Measurements from ENCODE around the gene ACSL3.
"Not testable (repeated sequence)": the region's sequence is repeated elsewhere in the genome, so short reads cannot be mapped to it uniquely, and the experiment has no call there.

Gene ACSL3

DNA sequence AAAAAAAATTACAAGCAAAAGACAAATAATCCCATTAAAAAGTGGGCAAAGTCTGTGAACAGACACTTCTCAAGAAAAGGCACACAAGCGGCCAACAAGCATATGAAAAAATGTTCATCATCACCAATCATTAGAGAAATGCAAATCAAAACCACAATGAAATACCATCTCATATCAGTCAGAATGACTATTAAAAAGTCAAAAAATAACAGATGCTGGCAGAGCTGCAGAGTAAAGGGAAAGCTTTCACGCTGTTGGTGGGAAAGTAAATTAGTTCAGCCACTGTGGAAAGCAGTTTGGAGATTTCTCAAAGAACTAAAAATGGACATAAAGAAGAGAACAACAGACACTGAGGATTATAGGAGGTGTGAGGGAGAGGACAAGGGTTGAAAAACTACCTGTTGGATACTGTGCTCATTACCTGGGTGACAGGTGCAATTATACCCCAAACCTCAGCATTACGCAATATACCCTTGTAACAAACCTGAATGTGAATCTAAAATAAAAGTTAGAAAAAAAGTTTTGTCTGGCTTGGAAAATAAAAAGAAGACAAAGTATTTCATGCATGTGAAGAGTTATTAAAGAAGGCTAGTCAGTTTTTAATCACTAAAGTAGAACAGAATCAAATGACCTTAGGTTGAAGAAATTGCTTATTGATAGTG, 8.7 kb upstream of the ACSL3 start:
- DNase-seq (ENCODE audit: low read depth in 2 of 3, low spot score in 2 of 3), result no peak

- no peak for DNase-seq (ENCODE audit: low read depth in 2 of 3, low spot score in 2 of 3)
Observed at GRCh38 chr2:222854773-222855700, 5.8 kb upstream of the ACSL3 start.

DNA sequence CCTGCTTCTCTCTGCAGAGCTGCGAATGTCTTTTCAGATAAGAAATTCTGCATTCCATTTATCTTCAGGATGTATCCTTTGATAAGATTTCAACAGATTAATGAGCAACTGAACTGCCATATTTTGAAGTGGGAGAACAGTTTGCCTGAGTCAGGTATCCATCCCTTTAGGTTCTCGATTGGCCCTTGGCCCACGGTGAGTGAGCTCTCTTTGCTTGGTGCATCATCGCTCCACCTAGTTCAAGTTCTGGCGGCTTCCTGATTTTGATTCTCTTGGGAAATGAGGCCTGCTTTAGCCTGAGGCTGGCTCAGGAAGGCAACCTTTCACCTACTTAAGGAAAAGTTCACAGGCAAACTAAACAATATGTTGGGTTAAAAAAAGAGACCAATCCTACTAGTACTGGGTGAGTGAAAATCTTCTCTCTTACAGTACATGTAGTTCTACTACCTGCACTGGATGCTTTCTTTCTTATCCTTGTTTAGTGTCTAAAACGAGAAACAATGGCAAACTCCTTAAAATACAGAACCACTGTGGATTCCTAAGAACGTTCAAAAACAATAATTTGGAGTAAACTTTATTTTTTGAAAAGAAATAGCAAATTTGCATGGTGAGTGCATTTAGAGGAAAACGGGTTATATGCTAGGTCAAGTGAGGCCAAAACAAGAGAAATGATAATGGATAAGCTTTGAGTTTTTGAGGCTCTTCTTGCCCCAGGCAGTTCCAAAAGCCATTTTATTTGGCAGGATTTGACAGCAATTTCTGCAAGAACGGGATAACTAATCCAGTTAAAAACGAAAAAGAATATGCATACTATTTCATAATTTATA, 837 bp upstream of the ACSL3 start:
- no peak for DNase-seq (ENCODE audit: low read depth in 2 of 3, low spot score in 2 of 3)

DNA sequence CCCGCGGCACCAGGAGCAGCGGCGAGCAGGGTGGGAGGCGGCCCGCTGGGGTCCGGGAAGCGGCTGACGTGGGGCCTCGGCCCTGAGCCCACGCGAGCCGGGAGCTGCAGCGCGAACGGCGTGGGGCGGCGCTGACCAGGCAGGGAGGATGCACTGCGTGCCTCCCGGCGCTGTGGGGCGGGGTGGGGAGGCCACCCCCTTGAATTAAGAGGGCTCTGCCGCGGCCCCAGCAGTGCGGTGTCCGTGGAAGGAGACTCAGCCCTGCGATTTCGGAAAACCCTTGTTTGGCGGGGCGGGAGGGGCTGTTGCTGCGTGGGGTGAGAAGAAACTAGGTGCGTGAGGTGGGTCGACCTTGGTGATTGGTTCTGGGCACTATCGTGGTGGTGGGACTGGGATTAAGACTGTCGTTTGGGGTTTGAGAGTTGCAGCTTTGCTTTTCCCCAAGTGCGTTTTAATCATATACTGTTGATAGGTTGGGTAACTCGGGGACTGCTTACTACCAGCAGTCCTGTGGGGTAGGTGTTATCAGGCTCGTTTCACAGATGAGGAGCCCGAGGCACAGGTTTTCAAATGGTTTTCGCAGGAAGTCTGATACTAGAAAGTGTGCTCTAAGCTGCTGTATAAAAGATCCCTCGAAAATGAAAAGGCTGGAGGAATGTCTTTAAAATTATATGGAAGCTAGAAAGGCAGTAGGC, 722 bp downstream of the ACSL3 start:
- peak in 2 of 3 experiments; percentile 10 to 19 for DNase-seq (ENCODE audit: low read depth in 2 of 3, low spot score in 2 of 3)

GRCh38 chr2:222862106-222862908, 1.5 kb downstream of the ACSL3 start:
- no peak for DNase-seq (ENCODE audit: low read depth in 2 of 3, low spot score in 2 of 3)

DNA sequence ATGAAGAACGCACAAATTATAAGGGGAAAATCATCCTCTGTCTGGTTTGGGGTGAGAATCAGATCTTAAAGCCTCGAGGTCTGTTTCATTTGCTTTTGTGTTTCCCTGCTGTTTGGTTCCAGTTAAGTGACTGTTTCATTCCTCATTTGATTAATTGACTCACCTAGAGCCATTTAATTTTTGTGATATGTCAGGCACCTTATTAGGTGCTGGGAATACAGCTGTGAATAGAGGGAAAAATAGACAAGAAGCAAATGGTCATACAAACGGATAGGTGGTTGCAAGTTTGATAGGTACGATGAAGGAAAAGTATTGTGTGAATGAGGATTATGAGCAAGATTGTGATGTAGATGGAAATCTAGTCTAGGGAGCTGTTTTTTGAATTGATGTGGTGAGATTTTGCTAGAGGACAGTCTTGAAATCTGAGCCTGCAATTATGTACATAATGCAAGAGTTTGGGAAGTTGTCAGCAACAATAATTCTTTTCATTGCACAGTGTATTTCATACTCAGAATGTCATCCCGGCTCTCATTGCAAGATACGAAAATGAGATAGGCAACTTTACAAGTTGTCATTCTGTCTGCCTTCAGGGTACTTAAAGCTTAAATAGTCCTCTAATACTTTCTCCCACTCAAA, 2.2 kb downstream of the ACSL3 start:
- DNase-seq (ENCODE audit: low read depth in 2 of 3, low spot score in 2 of 3), result no peak

DNA sequence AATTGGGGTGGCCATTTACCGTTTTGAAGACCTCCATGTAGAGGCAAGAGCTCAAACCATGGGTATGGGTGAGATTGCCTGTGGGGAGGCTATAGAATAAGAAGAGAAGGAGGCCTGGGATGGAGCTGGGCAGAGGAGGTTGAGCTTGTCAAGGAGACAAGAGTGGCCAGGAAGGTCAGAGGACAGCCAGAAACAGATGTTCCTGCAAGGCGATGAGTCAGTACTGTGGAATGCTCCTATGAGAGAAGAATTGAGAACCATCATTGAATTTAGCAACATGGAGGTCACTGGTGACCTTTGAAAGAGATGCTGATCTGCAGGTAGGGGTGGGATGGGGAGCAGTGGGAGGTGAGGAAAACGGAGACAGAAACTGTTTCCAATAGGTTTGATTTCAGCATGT, 3.5 kb downstream of the ACSL3 start:
- DNase-seq (ENCODE audit: low read depth in 2 of 3, low spot score in 2 of 3), result no peak

DNA sequence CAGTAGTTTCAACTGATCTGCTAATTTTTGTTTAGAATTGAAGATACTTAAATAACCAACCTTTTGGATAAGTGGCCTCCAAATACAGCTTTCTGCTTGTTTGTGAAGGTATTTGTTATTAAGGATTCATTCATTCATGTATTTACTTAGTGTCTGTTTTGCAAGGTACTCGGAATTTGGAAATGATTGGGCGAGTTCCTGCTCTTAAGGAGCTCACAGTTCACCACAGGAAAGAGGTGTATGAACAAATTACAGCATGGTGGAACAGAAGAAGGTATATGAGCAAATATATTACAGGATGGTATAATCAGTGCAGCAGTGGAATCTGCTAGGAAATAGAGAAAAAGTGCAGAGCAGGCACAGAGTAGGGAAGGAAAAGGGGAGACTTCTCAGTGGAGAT, 4.5 kb downstream of the ACSL3 start:
- DNase-seq (ENCODE audit: low read depth in 2 of 3, low spot score in 2 of 3), result no peak

GRCh38 chr2:222866358-222866960, 5.6 kb downstream of the ACSL3 start:
- DNase-seq (ENCODE audit: low read depth in 2 of 3, low spot score in 2 of 3), result no peak

- not testable (repeated sequence) for DNase-seq (ENCODE audit: low read depth in 2 of 3, low spot score in 2 of 3)
Observed at GRCh38 chr2:222868560-222869251, 7.9 kb downstream of the ACSL3 start.

- no peak for DNase-seq (ENCODE audit: low read depth in 2 of 3, low spot score in 2 of 3)
Observed at GRCh38 chr2:222869252-222869560, 8.4 kb downstream of the ACSL3 start.

- DNase-seq (ENCODE audit: low read depth in 2 of 3, low spot score in 2 of 3), result no peak
Observed at GRCh38 chr2:222871291-222871690, 10.5 kb downstream of the ACSL3 start.

- DNase-seq (ENCODE audit: low read depth in 2 of 3, low spot score in 2 of 3), result no peak
Observed at GRCh38 chr2:222872551-222872950, 11.7 kb downstream of the ACSL3 start.

- no peak for DNase-seq (ENCODE audit: low read depth in 2 of 3, low spot score in 2 of 3)
Observed at GRCh38 chr2:222875482-222875881, 14.6 kb downstream of the ACSL3 start.

GRCh38 chr2:222876947-222877346, 16.1 kb downstream of the ACSL3 start:
- DNase-seq (ENCODE audit: low read depth in 2 of 3, low spot score in 2 of 3), result no peak

- DNase-seq (ENCODE audit: low read depth in 2 of 3, low spot score in 2 of 3), result no peak
Observed at GRCh38 chr2:222877556-222878300, 16.9 kb downstream of the ACSL3 start.

DNA sequence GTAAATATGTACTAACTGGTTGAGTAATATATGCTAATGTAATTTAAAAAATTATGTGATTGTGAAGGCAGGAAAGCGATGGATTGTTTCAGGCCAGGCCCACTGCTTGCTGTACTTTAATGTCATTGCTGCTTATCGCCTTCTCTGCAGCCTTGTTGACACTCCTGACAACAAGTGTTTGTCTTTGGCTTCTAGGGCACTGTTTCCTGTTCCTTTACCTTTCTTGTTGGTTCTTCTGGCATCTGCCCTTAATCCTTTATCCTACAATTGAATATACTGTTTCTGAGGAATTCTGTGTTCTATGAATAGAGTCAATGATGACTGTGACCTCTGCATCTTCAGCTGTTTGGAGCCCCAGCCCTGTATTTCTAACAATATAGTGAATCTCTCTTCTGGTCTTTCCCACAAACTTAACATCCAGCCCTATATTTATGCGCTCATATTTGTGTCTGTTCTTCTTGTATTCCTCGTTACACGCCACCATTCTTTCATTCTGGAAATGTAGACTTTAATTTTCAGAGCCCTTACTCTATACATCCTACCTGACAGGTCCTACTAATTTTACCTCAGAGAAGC, 17.6 kb downstream of the ACSL3 start:
- DNase-seq (ENCODE audit: low read depth in 2 of 3, low spot score in 2 of 3), result no peak
